GM18505 (cell line): ENCODE results near the gene TTC34.

ENCODE experiments used
- ATAC-seq: cut with Tn5 transposase; IDR thresholded peaks from one replicate; pipeline ENCODE4 v1.9.1; 2021; ENCODE audit not compliant: unreplicated experiment
- POLR2A ChIP-seq: IDR thresholded peaks from 4 replicates; pipeline ENCODE4 v1.6.1; 2011; ENCODE audit warnings: borderline replicate concordance; ENCODE audit not compliant: insufficient read depth, insufficient read length; ENCODE audit errors: extremely low read depth

TTC34 gene

DNA sequence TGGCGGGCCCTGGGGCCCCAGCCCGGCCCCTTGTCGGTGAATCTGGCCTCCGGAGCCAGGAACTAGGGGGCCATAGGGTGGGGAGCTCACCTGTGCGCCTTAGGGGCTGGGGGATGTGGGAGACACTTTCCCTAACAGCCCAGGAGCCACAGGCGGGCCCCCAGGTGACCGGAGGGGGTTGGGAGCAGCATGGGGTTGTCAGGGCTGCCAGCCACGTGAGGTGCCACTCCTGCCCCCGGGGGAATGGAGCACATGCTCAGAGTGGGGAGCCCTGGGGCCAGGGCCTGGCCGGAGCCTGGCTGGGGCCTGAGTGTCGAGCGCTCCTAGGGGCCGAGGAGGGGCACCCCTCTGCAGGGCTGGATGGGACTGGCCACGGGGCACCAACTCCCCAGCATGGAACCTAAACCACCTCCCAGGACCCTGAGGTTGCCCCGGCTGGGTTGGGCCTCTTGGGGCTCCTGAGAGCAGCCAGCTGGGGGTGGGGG is 195.1 kb downstream of the TTC34 start:
- ATAC-seq, result no peak
- TF ChIP-seq POLR2A, result no peak

GRCh38 chr1:2605509-2606395 is 195.7 kb downstream of the TTC34 start:
- ATAC-seq, result no peak
- TF ChIP-seq POLR2A, result no peak

DNA sequence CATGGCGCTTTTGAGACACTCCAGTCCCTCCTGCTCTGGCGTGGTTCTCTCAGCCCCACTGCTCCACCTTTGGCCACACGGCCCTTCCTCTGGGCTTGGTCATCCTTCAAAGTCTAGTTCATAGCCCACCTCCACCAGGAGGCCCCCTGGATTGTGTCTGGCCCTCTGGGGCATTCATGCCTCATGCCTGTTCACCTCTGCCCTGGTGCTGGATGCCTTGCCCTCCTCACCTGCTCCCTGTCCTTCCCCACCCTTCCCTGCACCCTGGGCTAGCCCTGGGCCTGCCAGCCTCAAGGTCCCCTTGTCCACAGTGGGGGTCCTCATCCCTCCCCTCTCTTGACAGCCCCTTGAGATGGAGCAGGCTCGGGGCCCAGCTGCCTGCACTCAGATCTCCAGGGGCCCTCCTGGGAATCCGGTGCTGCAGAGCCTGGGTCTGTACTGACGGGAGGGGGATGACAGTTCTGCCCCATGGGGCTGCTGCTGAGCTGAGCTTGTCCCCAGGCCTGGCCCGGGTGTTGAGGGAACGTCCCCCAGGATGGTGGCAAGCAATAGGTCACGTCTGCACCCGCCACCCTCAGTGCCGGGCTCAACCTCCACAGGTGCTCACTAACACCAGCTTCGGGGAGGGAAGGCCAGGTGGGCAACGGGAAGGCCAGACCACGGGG is 196.5 kb downstream of the TTC34 start:
- ATAC-seq, result no peak

GRCh38 chr1:2604156-2604843 is 197.2 kb downstream of the TTC34 start:
- TF ChIP-seq POLR2A, result no peak
- ATAC-seq, result no peak

More for the DNA sequence above, 196.5 kb downstream of the TTC34 start:
- TF ChIP-seq POLR2A, result no peak

DNA sequence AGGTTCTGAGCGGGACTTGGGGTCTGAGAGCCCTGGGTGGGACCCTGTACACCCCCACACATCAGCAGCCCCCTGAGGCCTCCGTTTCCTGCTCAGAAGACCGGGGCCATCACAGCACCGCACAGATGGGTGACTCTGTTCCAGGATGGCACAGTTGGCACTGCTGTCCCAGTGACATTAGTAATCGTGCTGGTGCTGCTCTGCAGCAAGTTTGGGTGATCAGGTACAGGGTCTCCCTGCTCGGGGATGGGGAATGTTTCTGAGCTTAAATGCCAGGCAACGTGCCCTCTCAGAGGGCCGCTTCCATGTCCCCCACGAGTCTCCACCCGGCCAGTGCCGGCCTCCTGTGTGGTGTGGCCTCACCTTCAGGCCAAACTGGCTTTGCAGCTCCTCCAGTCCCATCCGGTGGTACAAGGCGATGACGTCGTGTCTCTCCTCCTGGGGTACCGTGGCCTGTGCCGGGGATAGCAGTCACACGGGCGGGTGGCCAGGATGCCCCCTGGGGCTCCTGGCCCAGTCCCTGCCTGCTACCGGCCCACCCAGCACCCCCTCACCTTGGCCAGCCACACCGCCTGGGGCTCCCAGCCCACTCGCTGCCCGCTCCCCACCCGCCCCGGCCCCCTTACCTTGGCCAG is 197.9 kb downstream of the TTC34 start:
- TF ChIP-seq POLR2A, result no peak

DNA sequence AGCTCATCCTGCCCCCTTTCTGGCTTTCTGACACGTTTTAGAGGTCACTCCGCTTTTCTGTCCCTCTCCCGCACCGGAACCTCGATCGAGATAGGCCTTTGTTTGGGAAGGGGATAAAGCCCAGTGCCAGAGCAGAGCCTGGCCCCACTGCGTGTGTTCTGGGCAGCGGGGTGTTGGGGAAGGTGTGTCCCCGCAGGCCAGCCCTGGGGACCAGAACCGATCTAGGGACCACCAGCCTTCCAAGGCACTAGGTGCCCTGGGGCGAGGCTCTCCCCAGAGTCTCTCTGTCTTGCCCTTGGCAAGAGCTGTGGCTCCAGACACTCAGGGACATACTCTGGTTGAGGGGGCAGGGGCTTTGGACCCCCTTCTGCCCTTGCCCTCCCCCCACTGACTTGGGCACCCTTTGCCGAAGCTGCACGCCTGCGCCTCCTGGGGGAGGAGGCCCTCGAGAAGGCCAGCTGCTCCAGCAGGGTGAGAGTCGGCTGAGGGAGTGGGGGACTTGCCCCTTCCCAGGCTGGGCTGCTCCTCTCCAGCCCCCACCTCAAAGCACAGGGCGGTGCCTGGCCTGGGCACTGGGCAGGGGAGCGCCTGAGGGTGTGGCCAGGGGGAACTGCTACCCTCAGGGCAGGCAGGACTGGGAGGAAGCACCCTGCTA is 198.5 kb downstream of the TTC34 start:
- ATAC-seq, result no peak
- TF ChIP-seq POLR2A, result no peak

More for the DNA sequence above, 197.9 kb downstream of the TTC34 start:
- ATAC-seq, result no peak

GRCh38 chr1:2602311-2602835 is 199.1 kb downstream of the TTC34 start:
- ATAC-seq, result no peak
- TF ChIP-seq POLR2A, result no peak

GRCh38 chr1:2601721-2602303 is 199.7 kb downstream of the TTC34 start:
- no peak for ATAC-seq
- no peak for TF ChIP-seq POLR2A

- ATAC-seq, result no peak
- no peak for TF ChIP-seq POLR2A
These were observed 203.1 kb downstream of the TTC34 start for GRCh38 chr1:2598329-2598931.

- TF ChIP-seq POLR2A, result no peak
- no peak for ATAC-seq
These were observed 203.8 kb downstream of the TTC34 start for GRCh38 chr1:2597441-2598328.
